Skeletal muscle cell (primary cell): ENCODE measurements around the gene NALCN.

Source experiments
- DNase-seq: peaks from one replicate; pipeline ENCODE4 v3.0.0-alpha.2; 2010; ENCODE audit warnings: low read depth
- H3K4me3 ChIP-seq: 2 replicates; pipeline ENCODE4 v1.5.1; 2011; ENCODE audit warnings: low read depth, mild to moderate bottlenecking, control low read depth, low read length, moderate library complexity

Gene NALCN

GRCh38 chr13:101416181-101417042, at the start of gene NALCN:
Gene NALCN, minus strand, starts transcription at chr13:101416508. Its CDS starts 17,382 bp downstream, at chr13:101399126.
- no peak for DNase-seq
- peak within 1 kb of the TSS; percentile 61 for H3K4me3 ChIP-seq

GRCh38 chr13:101465877-101466276, 49.6 kb upstream of the NALCN start:
- H3K4me3 ChIP-seq: no peak overlapping the region
- DNase-seq: no peak

GRCh38 chr13:101457176-101457575, 40.9 kb upstream of the NALCN start:
- H3K4me3 ChIP-seq: no peak overlapping the region
- DNase-seq: no peak

- peak; percentile 73 for DNase-seq
- H3K4me3 ChIP-seq: no peak overlapping the region
Observed at GRCh38 chr13:101455863-101456262, 39.6 kb upstream of the NALCN start.

- H3K4me3 ChIP-seq: no peak overlapping the region
- DNase-seq: no peak
Observed at GRCh38 chr13:101454767-101455166, 38.5 kb upstream of the NALCN start.

- DNase-seq: no peak
- peak overlapping the region; percentile 58 for H3K4me3 ChIP-seq
Observed at GRCh38 chr13:101453784-101454201, 37.5 kb upstream of the NALCN start.

GRCh38 chr13:101452519-101453485, 36.5 kb upstream of the NALCN start, which contains the start of gene ITGBL1:
Gene ITGBL1, plus strand, starts transcription at chr13:101452675. Its CDS starts 159 bp downstream, at chr13:101452834.
- peak within 1 kb of the TSS; percentile 58 for H3K4me3 ChIP-seq
- no peak for DNase-seq

- DNase-seq: no peak
- no peak overlapping the region for H3K4me3 ChIP-seq
Observed at GRCh38 chr13:101451641-101452040, 35.3 kb upstream of the NALCN start.

GRCh38 chr13:101450749-101451130, 34.4 kb upstream of the NALCN start:
- DNase-seq: no peak
- H3K4me3 ChIP-seq: no peak overlapping the region

- H3K4me3 ChIP-seq: no peak overlapping the region
- peak; percentile 73 for DNase-seq
Observed at GRCh38 chr13:101449790-101450748, 33.8 kb upstream of the NALCN start.

- H3K4me3 ChIP-seq: no peak overlapping the region
- DNase-seq: no peak
Observed at GRCh38 chr13:101447852-101448251, 31.5 kb upstream of the NALCN start.

GRCh38 chr13:101434486-101434885, 18.2 kb upstream of the NALCN start:
- no peak overlapping the region for H3K4me3 ChIP-seq
- DNase-seq: no peak

GRCh38 chr13:101433895-101434294, 17.6 kb upstream of the NALCN start:
- H3K4me3 ChIP-seq: no peak overlapping the region
- no peak for DNase-seq

- DNase-seq: no peak
- H3K4me3 ChIP-seq: no peak overlapping the region
Observed at GRCh38 chr13:101429733-101430132, 13.4 kb upstream of the NALCN start.

GRCh38 chr13:101425623-101426022, 9.3 kb upstream of the NALCN start:
- DNase-seq: no peak
- no peak overlapping the region for H3K4me3 ChIP-seq

- no peak overlapping the region for H3K4me3 ChIP-seq
- DNase-seq: no peak
Observed at GRCh38 chr13:101425156-101425471, 8.8 kb upstream of the NALCN start.

- no peak for DNase-seq
- H3K4me3 ChIP-seq: no peak overlapping the region
Observed at GRCh38 chr13:101424381-101425155, 8.3 kb upstream of the NALCN start.

- no peak overlapping the region for H3K4me3 ChIP-seq
- DNase-seq: no peak
Observed at GRCh38 chr13:101423872-101424271, 7.6 kb upstream of the NALCN start.
